NCI-H2107 treated with DMSO at 0.1 percent for 48 hours (cell line): Measurements from ENCODE around the gene HTRA2.
A peak's percentile ranks its signal among the peaks of the same experiment; 100 is the strongest.
"Not testable (repeated sequence)": the region's sequence is repeated elsewhere in the genome, so short reads cannot be mapped to it uniquely, and the experiment has no call there.

Source experiments
- DNase-seq: peaks from one replicate; lab custom pipeline; 2025; ENCODE audit not compliant: unreplicated experiment; lab: John Stamatoyannopoulos, UW

HTRA2 gene

GRCh38 chr2:74529357-74530238, at the start of gene HTRA2, which contains the start of gene AUP1:
Gene HTRA2, plus strand, starts transcription at chr2:74529933. Its CDS starts 74 bp downstream, at chr2:74530007.
Gene AUP1, minus strand, starts transcription at chr2:74529706. Its CDS starts 77 bp downstream, at chr2:74529629.
- peak; percentile 86 for DNase-seq

GRCh38 chr2:74481431-74481830, 48.3 kb upstream of the HTRA2 start:
- DNase-seq, result no peak

GRCh38 chr2:74481961-74482800, 47.6 kb upstream of the HTRA2 start:
- DNase-seq, result no peak

- DNase-seq, result peak; percentile 97
Measured at GRCh38 chr2:74482801-74483674, 46.7 kb upstream of the HTRA2 start, which contains the start of the genes CCDC142 and TTC31. Gene CCDC142, minus strand, starts transcription at chr2:74482998. Its CDS starts 161 bp downstream, at chr2:74482837. Gene TTC31, plus strand, starts transcription at chr2:74483081. Its CDS starts 15 bp downstream, at chr2:74483096.

DNA sequence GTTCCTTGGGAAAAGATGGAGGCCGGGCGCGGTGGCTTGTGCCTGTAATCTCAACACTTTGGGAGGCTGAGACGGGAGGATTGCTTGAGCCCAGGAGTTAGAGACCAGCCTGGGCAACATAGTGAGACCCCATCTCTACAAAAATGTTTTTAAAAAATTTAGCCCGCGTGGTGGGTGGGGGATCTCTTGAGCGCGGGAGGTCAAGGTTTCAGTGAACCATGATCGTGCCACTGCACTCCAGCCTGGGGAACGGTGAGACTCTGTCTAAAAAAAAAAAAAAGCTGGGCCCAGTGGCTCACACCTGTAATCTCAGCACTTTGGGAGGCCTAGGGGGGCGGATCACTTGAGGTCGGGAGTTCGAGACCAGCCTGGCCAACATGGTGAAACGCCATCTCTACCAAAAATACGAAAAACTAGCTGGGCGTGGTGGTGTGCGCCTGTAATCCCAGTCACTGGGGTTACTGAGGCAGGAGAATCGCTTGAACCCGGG, 46.0 kb upstream of the HTRA2 start:
- not testable (repeated sequence) for DNase-seq

DNA sequence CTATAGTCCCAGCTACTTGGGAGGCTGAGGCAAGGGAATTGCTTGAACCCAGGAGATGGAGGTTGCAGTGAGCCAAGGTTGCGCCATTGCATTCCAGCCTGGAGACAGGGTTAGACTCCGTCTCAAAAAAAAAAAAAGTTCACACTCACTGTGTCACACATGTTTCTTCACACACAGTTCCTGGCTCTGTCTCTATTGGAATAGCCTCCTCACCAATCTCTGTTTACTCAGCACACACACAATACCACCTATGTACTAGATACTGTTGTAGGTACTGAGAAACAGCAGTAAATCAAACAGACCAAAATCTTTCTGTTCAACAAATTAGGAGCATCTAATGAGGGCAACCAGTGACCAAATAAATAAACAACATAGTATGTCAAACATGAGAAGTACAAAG, 43.6 kb upstream of the HTRA2 start:
- no peak for DNase-seq

- DNase-seq, result no peak
Measured at GRCh38 chr2:74488643-74489481, 40.9 kb upstream of the HTRA2 start.

DNA sequence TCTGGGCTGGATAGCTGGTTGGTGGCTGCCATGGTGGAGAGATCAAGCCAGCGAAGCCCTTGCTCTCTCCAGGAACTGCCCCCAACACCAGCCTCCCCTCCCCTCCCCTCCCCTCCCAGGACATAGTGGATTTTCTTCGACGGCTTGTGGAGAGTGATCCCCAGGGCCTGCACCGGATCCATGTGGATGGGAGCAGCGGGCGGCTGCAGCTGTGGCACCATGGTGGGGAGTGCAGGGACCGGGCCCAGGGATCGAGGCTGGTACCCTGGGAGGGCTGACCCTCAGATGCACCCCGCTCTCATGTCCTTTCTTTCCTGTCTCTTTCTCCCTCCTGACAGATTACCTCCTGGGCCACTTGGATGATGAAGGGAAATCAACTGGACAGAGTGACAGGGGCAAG, 39.8 kb upstream of the HTRA2 start:
- no peak for DNase-seq

DNA sequence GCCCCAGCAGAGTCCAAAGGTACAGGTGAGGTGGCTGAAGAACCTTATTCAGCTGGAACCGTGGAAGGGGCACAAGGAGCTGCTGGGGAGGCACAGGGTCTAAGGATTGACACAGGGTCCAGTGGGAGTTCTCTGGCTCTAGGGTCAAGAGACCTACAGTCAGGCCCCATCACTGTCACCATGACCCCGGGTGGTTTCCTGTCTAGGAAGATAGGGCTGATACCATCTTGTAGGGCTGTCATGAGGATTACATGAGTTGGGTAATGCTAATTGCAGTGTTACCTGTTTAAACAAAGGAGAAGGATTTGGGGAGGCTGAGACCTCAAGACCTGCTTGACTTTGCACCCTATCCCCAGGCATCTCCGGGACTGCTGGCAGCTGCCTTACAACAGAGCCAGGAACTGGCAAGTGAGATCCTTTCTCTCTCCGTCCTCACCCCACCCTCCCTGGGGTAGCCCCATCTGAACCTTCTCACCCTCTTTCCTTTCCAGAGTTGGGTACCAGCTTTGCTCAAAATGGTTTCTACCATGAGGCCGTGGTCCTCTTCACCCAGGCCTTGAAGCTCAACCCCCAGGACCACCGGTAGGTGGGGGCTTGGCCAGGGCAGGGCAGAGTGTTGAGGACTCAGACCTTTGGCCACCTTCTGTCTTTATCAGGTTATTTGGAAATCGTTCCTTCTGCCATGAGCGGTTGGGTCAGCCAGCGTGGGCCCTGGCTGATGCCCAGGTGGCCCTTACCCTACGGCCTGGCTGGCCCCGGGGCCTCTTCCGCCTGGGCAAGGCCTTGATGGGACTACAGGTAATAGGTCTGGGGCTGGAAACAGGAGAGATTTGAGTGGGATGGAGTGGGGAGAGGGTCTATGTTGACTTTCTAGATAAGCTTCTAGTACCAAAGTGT, 37.8 kb upstream of the HTRA2 start:
- no peak for DNase-seq

- DNase-seq, result no peak
Measured at GRCh38 chr2:74493546-74493945, 36.2 kb upstream of the HTRA2 start.

GRCh38 chr2:74495440-74495839, 34.3 kb upstream of the HTRA2 start:
- DNase-seq, result no peak

DNA sequence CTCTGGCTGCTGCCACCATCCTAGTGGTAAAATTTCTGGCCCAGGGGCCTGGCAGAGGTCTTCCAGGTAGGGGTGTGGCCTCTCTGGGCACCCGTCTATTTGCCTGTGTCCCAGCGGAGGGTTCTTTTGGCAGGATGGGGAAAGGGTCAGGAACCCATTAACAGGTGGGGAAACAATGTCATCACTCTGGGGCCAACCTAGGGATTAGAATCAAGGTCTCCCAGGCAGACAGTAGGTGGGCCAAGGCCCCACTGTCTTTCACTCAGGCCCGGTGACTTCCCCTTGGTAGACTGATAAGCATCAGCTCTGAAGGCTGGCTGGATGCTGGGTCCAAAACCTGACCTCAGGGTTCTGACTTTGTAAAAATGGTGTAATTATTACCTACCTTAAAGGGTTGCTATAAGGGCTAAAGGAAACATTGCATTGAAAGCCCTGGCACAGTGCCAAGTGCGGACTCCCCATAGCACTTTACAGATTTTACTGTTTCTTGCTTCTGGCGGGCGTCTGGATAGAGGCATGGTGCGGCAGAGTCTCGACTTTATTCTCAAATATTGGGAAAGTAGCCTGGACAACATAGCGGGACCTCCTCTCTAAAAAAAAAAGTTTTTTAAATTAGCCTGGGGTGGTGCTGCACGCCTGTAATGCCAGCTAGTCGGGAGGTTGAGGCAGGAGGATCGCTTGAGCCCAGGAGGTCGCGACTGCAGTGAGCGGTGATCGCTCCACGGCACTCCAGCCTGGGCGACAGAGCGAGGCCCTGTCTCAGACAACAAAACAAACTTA, 32.5 kb upstream of the HTRA2 start:
- DNase-seq, result no peak

- DNase-seq, result no peak
Measured at GRCh38 chr2:74497777-74498499, 31.8 kb upstream of the HTRA2 start.

DNA sequence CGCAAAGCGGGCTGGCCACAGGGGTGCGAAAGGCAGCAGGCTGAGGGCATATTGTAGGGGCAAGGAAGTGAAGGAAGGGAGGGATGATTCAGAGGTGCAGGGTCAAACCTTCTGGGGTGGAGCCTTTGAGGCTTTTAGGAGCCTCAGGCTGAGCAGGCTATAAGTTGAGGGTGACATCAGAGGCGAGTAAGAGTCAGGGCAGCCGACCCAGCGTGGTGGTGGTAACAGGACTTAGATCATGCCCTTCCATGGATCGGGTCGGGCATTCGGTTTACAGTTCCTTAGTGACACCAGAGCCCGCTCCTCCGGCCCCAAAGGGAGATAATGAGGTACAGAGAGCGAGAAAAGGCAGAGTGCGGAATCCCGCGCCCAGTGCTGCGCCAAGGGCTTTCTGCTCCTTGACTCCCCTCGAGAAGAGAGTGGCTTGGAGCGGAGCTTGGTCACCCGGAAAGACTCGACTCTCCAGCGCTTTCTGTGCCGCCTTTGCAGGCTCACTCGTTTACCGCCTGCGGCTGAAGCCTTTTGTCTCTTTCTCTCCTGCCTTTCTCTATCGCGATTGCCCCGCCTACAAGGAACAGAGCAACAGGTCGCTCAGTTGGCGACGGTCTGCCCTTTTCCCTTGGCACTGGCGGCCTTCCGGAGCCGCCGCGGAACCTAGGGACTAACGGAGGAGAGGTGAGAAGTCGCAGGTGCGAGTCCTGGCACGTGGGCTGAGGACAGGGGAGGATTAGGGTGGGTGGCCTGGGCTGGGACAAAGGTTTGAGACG, 31.1 kb upstream of the HTRA2 start:
- DNase-seq, result no peak

- DNase-seq, result no peak
Measured at GRCh38 chr2:74499267-74499939, 30.3 kb upstream of the HTRA2 start, which contains the start of gene LBX2. Gene LBX2, minus strand, starts transcription at chr2:74499603. Its CDS starts 66 bp downstream, at chr2:74499537.
